NCI-H1436 (cell line): ENCODE results near the gene ABCA4.

Experiments used
- DNase-seq: peaks from one replicate; lab custom pipeline; 2025; lab: John Stamatoyannopoulos, UW

Gene ABCA4

GRCh38 chr1:94083681-94084080 is 37.3 kb downstream of the ABCA4 start:
- no peak for DNase-seq

- DNase-seq = no peak
Measured at GRCh38 chr1:94081566-94082344, 39.2 kb downstream of the ABCA4 start.

GRCh38 chr1:94079989-94080388 is 41.0 kb downstream of the ABCA4 start:
- no peak for DNase-seq

DNA sequence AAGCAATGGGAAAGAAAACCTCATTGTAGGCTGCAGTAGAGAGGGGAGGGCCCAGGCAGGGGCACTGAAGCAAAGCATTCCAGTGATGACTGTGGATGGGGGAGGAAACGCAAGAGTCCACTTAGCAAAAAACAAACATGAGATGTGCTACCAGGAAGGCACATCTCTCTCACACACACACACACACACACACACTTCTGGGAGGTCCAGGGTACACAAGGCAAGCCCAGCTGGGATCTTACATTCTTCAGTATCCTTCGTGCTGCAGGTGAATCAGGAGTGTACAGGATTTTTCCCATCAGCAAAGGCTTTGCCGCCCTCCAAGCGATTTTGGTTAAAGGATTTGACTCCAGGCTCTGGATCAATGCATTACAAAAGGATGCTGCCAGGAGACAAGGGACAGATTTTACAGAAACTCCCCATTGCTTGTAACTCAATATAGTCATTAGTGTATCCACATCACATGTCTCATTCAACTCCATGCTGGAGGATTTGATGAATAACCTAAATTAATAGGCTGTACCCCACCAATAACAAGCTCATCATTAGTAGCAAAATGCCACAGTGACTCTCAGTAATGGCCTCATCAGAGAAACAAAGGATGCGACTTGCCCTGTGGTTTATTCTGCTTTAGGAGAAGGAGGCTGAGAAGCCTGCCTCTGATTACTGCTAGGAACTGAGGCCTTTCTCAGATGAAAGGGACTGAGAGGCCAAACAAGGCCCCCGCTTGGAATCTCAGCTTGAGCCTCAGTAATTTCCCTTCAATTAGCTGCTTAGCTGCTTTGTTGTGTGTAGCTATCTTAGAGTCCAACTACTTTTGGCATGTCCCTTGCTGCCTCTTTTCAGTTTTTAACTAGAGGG is 41.6 kb downstream of the ABCA4 start:
- DNase-seq = no peak

- DNase-seq = no peak
Measured at GRCh38 chr1:94072840-94073522, 48.0 kb downstream of the ABCA4 start.

GRCh38 chr1:94071976-94072375 is 49.0 kb downstream of the ABCA4 start:
- DNase-seq = no peak

- no peak for DNase-seq
Measured at GRCh38 chr1:94071391-94071790, 49.6 kb downstream of the ABCA4 start.

- DNase-seq = no peak
Measured at GRCh38 chr1:94070865-94071264, 50.1 kb downstream of the ABCA4 start.

DNA sequence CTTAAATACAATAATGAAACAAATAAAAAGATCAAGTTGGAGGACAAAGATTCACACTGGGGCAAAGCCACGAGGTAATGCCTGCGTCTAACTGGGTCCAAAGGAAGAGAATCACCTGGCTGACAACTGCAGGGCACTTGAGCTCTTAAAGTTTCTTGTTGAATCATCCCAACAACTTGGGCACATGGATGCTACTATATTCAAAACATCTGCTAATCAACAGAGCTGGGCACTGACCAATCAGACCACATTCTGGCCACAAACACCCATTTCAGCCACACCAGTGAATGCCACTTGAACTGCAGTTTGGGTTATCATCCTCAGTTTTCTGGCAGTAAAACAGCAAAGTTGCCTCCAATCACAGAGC is 51.0 kb downstream of the ABCA4 start:
- no peak for DNase-seq

DNA sequence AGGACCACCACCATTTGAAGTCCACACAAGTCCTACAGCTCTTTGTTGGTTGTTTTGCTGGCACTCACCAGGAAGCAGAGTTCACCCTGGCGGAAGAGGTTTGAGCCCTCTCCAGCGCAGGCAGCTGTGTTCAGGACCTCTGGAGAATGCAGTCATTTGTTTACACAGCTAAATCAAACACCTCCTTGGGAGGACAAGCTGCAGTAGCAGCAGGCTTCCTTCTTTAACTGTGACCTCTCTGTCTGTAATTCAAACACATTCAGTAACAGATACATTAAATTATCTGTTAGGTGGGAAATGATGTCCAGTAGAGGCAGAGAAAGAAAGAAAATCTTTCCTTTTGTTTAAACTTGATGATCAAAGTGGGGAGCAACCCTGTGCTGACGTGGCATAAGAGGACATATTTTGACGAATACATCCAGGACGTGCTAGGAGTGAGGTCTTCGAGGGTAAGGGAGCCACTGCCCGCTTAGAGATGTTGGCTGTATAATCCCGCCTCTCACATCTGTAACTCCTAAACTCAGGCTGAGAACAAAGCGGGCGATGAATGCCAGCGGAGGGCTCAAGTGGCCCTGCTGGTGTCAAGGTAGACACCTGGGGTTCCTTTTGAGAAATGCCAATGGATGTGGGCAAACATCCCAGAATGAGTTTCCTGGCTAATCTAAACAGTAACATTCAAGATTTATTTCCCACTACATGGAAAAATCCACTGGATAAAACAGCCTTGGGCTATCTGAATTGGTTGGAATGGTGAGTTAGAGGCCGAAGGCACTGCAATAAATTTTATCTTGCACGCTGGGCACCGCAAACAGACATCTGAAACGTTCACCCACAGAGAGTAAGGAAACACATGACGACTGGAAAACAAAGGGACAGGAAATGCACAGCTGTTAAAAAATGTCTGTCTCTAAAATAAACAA is 51.7 kb downstream of the ABCA4 start:
- DNase-seq = no peak

- DNase-seq = no peak
Measured at GRCh38 chr1:94068096-94068998, 52.6 kb downstream of the ABCA4 start.

DNA sequence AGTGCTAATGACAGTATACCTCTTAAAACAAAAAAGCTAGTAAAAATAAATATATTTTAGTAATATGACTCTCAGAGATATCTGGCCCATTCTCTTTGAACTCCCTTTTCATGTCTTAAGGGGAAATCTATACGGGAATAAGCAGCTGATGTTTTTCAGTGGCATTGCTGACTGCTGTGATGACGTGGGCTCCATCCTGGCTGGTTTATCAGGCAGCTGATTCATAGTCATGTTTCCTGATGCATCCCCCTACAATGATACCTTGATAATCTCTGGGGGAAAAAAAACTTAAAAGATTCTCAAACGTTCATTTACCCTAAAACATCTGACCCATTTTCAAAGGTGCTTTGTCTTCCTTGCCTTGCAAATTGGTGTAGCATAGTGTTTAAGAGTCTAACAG is 53.8 kb downstream of the ABCA4 start:
- DNase-seq = no peak

GRCh38 chr1:94063379-94063778 is 57.6 kb downstream of the ABCA4 start:
- no peak for DNase-seq

DNA sequence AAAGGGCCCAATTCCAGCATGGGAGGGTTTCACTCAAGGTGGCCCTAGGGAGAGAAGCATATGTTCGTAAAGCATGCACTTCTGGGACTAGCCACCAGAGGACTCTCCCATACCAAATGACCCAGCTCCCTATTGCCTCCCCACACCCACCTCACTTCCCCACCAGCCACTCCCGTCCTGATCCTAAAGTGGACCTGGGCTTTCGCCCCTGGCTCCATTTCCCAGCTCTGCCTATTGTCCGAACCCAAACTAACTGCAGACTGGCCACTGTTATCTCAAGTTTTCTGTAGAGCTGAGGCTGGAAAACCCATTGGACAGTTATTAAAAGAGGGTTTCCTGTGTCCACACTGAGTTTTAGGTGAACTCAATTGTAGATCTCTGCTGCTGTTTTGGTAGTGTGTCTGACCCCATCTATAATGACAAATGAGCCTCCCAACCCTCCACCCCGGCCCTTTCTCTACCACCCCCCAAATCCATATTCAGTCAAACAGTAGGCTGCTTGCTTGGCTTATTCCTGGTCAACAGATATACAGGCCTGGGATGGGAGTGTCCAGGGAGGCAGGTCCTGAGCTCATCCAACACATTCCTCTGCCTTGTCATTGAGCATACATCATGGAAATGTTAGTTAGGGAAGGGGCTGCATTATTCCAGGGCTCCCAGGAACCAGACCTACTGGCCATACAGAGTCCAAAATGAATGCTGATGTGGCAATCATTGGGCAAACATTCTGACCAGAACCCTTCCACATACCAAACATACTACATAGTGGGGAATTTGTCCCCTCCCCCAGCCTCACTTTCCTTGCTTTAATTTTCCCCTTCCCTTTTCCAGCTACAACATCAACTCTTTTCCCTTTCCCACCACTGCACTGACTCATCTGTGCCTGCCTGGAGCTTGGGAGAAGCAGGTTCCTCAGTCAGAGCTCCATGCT is 59.2 kb downstream of the ABCA4 start:
- DNase-seq = peak; percentile 35

DNA sequence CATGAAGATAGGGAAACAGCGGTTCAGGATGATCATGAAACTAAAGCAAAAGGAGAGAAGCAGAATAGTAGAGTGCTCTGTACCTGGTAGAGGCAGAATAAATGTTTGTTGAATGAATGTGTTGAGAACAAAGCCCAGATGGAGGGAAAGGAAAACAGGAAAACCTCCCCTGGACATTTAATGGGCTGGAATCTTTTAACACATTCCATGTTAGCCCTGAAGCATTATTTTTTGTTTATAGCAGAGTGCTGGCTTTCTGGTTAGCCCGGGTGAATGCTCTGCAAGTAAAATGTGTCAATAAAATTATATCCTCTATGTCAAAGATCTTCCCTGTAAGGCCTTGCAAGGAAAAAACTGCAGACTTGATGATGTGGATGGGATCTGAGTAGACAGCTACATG is 60.2 kb downstream of the ABCA4 start:
- no peak for DNase-seq

DNA sequence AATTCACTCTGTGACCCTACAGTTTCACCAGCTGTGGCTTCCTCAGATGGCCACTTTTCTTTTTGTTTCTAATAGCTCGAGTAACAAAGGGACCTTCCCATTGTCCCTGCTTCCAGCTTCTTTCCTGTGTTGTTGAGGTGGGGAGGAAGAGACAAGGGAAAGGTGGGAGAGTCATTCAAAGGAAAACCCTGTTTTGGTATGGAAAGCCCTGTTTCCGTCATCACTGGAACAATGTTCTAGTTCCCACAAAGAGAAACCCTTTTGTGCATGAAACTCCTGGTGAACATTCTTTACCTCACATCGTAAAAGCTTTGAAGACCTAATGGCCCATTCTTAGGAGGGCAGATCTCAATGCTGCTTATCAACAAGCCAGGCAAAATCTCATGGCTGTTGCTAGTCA is 62.2 kb downstream of the ABCA4 start:
- no peak for DNase-seq

DNA sequence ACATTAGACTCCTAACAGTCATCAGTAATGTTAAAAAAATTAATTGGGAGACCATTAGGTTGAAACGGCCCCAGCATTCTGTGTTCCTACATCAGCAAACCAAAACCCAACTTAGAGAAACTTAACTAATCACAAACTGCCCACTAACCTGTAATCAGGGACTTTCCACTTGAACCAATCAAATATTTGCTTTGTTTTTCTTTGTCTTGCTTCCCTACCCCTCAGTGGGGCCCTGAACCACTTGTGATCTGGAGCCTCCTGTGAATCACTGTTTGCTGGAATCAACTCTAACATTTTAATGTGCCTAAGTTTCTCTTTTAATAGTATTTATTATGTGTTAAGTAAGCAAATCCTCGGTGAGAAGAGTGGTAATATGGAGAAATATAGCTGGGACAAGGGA is 64.0 kb downstream of the ABCA4 start:
- no peak for DNase-seq

GRCh38 chr1:94056171-94056570 is 64.8 kb downstream of the ABCA4 start:
- DNase-seq = no peak

DNA sequence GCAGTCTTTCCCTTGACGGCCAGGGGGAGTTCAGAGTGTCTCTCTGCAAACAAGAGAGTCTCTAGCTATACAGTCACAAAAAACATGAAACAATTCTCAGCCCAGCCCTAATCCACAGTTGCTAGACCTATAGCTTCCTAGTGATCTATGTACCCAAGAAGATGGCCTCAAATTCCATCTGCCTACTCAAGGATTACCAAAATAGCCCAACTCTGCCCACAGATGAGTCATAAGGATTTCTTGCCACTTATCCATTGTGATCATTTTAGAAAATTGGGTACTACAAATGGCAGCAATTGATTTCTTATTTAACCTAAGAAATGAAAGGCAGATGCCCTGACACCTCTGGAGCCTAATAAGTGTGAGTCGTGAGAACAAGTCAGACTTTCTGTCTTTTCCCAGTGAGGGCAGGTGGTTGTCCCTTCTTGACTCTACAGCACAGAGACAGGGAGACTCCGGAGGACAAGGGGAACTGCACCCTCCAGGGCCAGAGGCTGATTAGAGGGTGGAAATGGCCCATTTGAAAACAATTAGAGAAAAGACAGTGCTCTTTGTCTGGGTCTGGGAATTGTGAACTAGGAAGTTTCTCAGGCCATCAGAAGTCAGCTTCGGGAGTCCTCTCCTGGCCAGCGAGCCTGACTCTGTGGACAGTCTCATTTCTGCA is 65.4 kb downstream of the ABCA4 start:
- no peak for DNase-seq
